WTC11 (cell line): ENCODE results near the gene ZNF593OS. TPM values are rescaled to one million over a fixed set of nuclear protein-coding genes. Genes with fewer than 3 reads are reported as not detected.
A peak's percentile ranks its signal among the peaks of the same experiment; 100 is the strongest.

Experiments
- ATAC-seq: fragments of 200-7000 bp; cut with Tn5 transposase; 2 replicates; pipeline ENCODE4 v1.10.0; 2021; ENCODE audit warnings: mild to moderate bottlenecking, moderate library complexity
- CTCF ChIA-PET: fragments of 300-600 bp; sonication (Branson Sonifier 250); formaldehyde crosslinking; loops from one replicate; lab custom pipeline; 2021; ENCODE audit warnings: antibody characterized with exemption; lab: Charles Lee
- POLR2A ChIA-PET: fragments of 350-600 bp; sonication (Branson Sonifier 250); formaldehyde crosslinking; loops from one replicate; lab custom pipeline; 2021; ENCODE audit warnings: antibody characterized with exemption; lab: Charles Lee
- DNase-seq: peaks from one replicate; pipeline ENCODE4 v3.0.0; 2021; ENCODE audit warnings: low spot score
- H3K27ac Mint-ChIP-seq: 2 replicates; pipeline ENCODE4 v1.8.0; 2021; ENCODE audit warnings: mixed read lengths
- H3K27me3 Mint-ChIP-seq: 2 replicates; pipeline ENCODE4 v1.8.0; 2021; ENCODE audit warnings: low read depth, mild to moderate bottlenecking, moderate library complexity, mixed read lengths
- H3K36me3 Mint-ChIP-seq: 2 replicates; pipeline ENCODE4 v1.8.0; 2021; ENCODE audit warnings: mixed read lengths
- H3K4me1 Mint-ChIP-seq: 2 replicates; pipeline ENCODE4 v1.8.0; 2022; ENCODE audit warnings: mixed read lengths
- H3K4me3 Mint-ChIP-seq: 2 replicates; pipeline ENCODE4 v1.8.0; 2021; ENCODE audit warnings: mild to moderate bottlenecking, moderate library complexity, mixed read lengths
- H3K9me3 Mint-ChIP-seq: 2 replicates; pipeline ENCODE4 v1.8.0; 2021; ENCODE audit warnings: mixed read lengths
- AFF4 ChIP-seq: sonication (generic); formaldehyde crosslinking; IDR thresholded peaks from 2 replicates; pipeline ENCODE4 v1.8.1; 2023; ENCODE audit warnings: mild to moderate bottlenecking, missing genetic modification reagents, borderline replicate concordance
- CBFB ChIP-seq: sonication (generic); formaldehyde crosslinking; IDR thresholded peaks from 2 replicates; pipeline ENCODE4 v1.8.1; 2022; ENCODE audit warnings: mild to moderate bottlenecking, low read depth, missing genetic modification reagents
- E2F4 ChIP-seq: sonication (generic); formaldehyde crosslinking; IDR thresholded peaks from 2 replicates; pipeline ENCODE4 v1.8.1; 2022; ENCODE audit warnings: low read depth, mild to moderate bottlenecking, moderate library complexity, missing genetic modification reagents, borderline replicate concordance
- E2F5 ChIP-seq: sonication (generic); formaldehyde crosslinking; IDR thresholded peaks from 2 replicates; pipeline ENCODE4 v1.8.1; 2022; ENCODE audit warnings: mild to moderate bottlenecking, moderate library complexity, missing genetic modification reagents
- EMX1 ChIP-seq: fragments of 250-450 bp; sonication (Bioruptor Pico); IDR thresholded peaks from 2 replicates; pipeline ENCODE4 v1.8.0; 2021; ENCODE audit warnings: mild to moderate bottlenecking
- ETV6 ChIP-seq: sonication (generic); formaldehyde crosslinking; IDR thresholded peaks from 2 replicates; pipeline ENCODE4 v1.8.1; 2022; ENCODE audit warnings: mild to moderate bottlenecking, missing genetic modification reagents
- GRHL2 ChIP-seq: fragments of 250-450 bp; sonication (Bioruptor Pico); IDR thresholded peaks from 2 replicates; pipeline ENCODE4 v1.8.0; 2022; ENCODE audit warnings: mild to moderate bottlenecking, moderate library complexity; ENCODE audit not compliant: insufficient replicate concordance, severe bottlenecking
- GTF2I ChIP-seq: fragments of 250-450 bp; sonication (Bioruptor Pico); conservative IDR thresholded peaks from 2 replicates; pipeline ENCODE4 v1.4.0; 2021; ENCODE audit warnings: mild to moderate bottlenecking
- MYBL2 ChIP-seq: sonication (generic); formaldehyde crosslinking; IDR thresholded peaks from 2 replicates; pipeline ENCODE4 v1.8.1; 2023; ENCODE audit warnings: mild to moderate bottlenecking, moderate library complexity, missing genetic modification reagents
- NR2C2 ChIP-seq: sonication (generic); formaldehyde crosslinking; IDR thresholded peaks from 2 replicates; pipeline ENCODE4 v1.8.0; 2022; ENCODE audit warnings: mild to moderate bottlenecking, missing genetic modification reagents
- OVOL2 ChIP-seq: fragments of 250-450 bp; sonication (Bioruptor Pico); IDR thresholded peaks from 2 replicates; pipeline ENCODE4 v1.9.0; 2021; ENCODE audit warnings: mild to moderate bottlenecking, borderline replicate concordance
- PRDM15 ChIP-seq: sonication (generic); formaldehyde crosslinking; IDR thresholded peaks from 2 replicates; pipeline ENCODE4 v1.8.0; 2022; ENCODE audit warnings: missing genetic modification reagents
- RELA ChIP-seq: sonication (generic); formaldehyde crosslinking; IDR thresholded peaks from 2 replicates; pipeline ENCODE4 v1.8.1; 2022; ENCODE audit warnings: missing genetic modification reagents, mild to moderate bottlenecking, borderline replicate concordance
- ZBTB21 ChIP-seq: sonication (generic); formaldehyde crosslinking; IDR thresholded peaks from 2 replicates; pipeline ENCODE4 v1.8.1; 2023; ENCODE audit warnings: mild to moderate bottlenecking, missing genetic modification reagents, borderline replicate concordance
- ZNF121 ChIP-seq: sonication (generic); formaldehyde crosslinking; IDR thresholded peaks from 2 replicates; pipeline ENCODE4 v1.8.0; 2023; ENCODE audit warnings: missing genetic modification reagents
- ZNF416 ChIP-seq: fragments of 250-450 bp; sonication (Bioruptor Pico); IDR thresholded peaks from 2 replicates; pipeline ENCODE4 v1.9.0; 2021; ENCODE audit warnings: mild to moderate bottlenecking, inconsistent platforms
- ZNF423 ChIP-seq: fragments of 250-450 bp; sonication (Bioruptor Pico); IDR thresholded peaks from 2 replicates; pipeline ENCODE4 v2.1.2; 2022; ENCODE audit warnings: mild to moderate bottlenecking, moderate library complexity
- ZNF512 ChIP-seq: sonication (generic); formaldehyde crosslinking; IDR thresholded peaks from 2 replicates; pipeline ENCODE4 v1.8.1; 2022; ENCODE audit warnings: missing genetic modification reagents, borderline replicate concordance
- total RNA-seq: library from RNA; stranded (reverse); gene quantifications from 3 replicates; pipeline ENCODE4 v1.2.3, GENCODE V29; 2021

ZNF593OS gene
- total RNA-seq, 1 experiment from 2014 or later: not detected

- H3K9me3 Mint-ChIP-seq: no peaks in the 10 kb centered on the region
- no peak overlapping the region for H3K27ac Mint-ChIP-seq
- DNase-seq: no peak
- peaks cover 52% of the 10 kb centered on the region for H3K4me1 Mint-ChIP-seq
- no peak for ATAC-seq
- H3K4me3 Mint-ChIP-seq: peak overlapping the region; percentile 74
- ChIA-PET CTCF (interaction anchor here (0.7 to 2.0 kb wide), 6 partner anchors 7 to 132 kb away, joined by 3 to 9 read pairs (median 4); partner anchors contain the start of genes CATSPER4, CEP85 and ZNF593), POLR2A (no interaction called here)
- H3K36me3 Mint-ChIP-seq: no peaks in the 10 kb centered on the region
- no peak for TF ChIP-seq ZNF423 (CRISPR knock-in tag)
- TF ChIP-seq EMX1: no peak
- no peak for TF ChIP-seq MYBL2 (CRISPR knock-in tag)
- no peak for TF ChIP-seq ZNF512
- no peak for TF ChIP-seq OVOL2 (CRISPR knock-in tag)
- TF ChIP-seq GRHL2 (CRISPR knock-in tag): no peak
- no peak for TF ChIP-seq ZNF121 (CRISPR knock-in tag)
- no peak for TF ChIP-seq AFF4 (CRISPR knock-in tag)
- TF ChIP-seq, all 79 proteins: peak for 0
- H3K27me3 Mint-ChIP-seq: peaks cover 86% of the 10 kb centered on the region
Measured at GRCh38 chr1:26162220-26162709, 9.4 kb downstream of the ZNF593OS start.

- ATAC-seq (peak; percentile 4; the same call in 1 of the 2 replicates), DNase-seq (peak; percentile 64)
- ChIA-PET CTCF (interaction anchor here (0.7 to 2.0 kb wide), 9 partner anchors 8 to 235 kb away, joined by 3 to 11 read pairs (median 4); partner anchors contain the start of genes CATSPER4 and ZNF593), POLR2A (no interaction called here)
- Mint-ChIP-seq H3K9me3 (no peaks in the 10 kb centered on the region), H3K36me3 (no peaks in the 10 kb centered on the region), H3K4me1 (peaks cover 56% of the 10 kb centered on the region), H3K27me3 (peaks cover 92% of the 10 kb centered on the region), H3K27ac (no peak overlapping the region), H3K4me3 (peak overlapping the region; percentile 74)
- TF ChIP-seq RELA (CRISPR knock-in tag) (0 out of 2 replicates have a peak, but pooled peaks have one; percentile 31), E2F5 (CRISPR knock-in tag) (peak; percentile 95), CBFB (CRISPR knock-in tag) (no peak), NR2C2 (CRISPR knock-in tag) (peak; percentile 60), ZNF416 (no peak), GTF2I (no peak), ZBTB21 (CRISPR knock-in tag) (peak; percentile 75; the same call in 1 of the 2 replicates), ETV6 (peak; percentile 94), PRDM15 (no peak), E2F4 (peak; percentile 68; the same call in 1 of the 2 replicates)
Measured at GRCh38 chr1:26161415-26162219, 10.0 kb downstream of the ZNF593OS start.
